ENCODE data around the gene TMBIM1.
"Not testable (repeated sequence)": the region's sequence is repeated elsewhere in the genome, so short reads cannot be mapped to it uniquely, and the experiment has no call there.

Gene TMBIM1

DNA sequence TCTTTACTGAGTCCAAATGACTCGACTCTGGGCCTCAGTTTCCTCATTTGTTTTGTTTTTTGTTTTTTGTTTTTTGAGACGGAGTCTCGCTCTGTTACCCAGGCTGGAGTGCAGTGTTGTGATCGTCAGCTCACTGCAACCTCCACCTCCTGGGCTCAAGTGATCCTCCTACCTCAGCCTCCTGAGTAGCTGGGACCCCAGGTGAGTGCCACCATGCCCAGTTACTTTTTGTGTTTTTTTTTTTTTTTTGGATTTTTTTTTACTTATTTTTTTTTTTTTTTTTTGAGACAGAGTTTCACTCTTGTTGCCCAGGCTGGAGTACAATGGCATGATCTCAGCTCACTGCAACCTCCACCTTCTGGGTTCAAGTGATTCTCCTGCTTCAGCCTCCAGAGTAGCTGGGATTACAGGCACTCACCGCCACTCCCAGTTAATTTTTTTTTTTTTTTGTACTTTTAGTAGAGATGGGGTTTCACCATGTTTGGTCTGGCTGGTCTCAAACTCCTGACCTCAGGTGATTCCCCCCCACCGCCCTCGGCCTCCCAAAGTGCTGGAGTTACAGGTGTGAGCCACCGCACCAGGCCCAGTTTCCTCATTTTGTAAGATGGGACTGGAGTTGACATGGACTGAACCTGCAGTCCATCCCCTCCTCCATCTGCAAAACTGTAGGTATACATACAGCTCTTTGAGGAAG is 18.9 kb downstream of the TMBIM1 start:
- DNase-seq (ENCODE audit: low read depth in 1 of 2, low spot score in 1 of 2): not testable (repeated sequence)

DNA sequence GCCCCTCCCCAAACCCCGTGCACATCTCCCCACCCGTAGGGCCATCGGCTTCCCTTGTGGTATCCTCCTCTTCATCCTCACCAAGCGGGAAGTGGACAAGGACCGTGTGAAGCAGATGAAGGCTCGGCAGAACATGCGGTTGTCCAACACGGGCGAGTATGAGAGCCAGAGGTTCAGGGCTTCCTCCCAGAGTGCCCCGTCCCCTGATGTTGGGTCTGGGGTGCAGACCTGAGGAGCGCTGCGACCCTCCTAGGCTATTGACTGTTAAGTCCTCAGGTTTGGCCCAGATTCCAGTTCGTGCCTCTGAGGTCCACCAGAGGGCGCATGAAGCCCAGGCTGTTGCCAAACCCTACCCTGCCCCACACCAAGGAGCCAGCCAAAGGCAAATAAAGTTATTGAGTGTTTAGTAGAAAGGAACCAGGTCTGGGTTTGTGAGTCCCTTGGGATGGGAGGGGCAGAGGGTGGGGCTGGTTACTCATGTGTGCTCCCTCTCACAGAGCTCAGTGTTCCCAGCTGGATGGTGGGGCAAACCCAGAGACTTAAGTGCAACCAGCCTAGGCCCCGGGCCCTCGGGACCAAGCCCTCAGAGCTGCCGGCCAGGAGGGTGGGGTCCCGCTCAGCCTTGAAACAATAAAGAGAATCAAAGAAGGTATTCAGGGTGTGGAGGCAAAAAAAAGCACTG is 19.6 kb downstream of the TMBIM1 start:
- DNase-seq (ENCODE audit: low read depth in 1 of 2, low spot score in 1 of 2): peak; percentile 64 to 66

DNA sequence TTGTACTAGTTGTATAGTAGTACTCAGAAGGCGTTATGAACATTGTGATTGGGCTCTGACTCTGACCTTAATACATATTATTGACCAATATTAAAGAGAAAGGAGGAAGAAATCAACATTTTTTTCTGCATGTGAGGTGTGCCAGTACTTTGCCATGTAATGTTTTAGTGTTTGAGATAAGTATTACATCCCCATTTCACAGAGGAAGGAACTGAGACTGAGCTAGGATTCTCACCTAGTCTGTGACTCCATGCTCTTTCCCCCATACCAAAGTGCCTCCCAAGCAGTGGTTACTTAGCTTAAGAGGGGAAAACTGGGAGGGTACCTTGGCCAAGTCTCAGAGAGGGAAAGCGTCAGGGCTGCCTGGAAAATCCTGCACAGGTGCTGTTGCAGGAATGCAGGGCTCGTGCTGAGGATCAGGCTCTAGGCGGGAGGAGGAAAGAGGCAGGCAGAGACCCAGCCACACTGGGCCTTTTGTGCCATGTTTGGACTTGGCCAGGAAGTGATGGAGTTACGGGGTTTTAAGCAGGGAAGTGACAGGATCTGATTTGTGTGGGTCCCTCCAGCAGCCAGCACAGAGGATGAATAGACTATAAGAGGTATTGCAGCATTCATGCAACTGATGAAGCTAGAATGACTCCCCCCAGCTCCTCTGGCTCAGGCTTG is 20.3 kb downstream of the TMBIM1 start:
- DNase-seq (ENCODE audit: low read depth in 1 of 2, low spot score in 1 of 2): no peak

DNA sequence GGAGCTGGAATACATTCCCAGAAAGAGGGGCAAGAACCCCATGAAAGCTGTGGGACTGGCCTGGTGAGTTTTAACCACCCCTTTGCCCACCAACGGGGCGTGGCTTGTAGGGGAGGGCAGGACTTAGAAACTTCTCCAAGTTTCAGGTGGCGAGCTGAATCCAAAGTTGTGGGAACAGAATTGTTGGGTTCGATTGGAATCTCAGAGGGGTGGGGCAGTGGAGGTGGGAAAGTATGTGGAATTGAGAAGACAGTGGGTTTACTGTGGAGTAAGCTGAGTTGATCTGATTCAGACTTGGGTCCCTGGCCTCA is 20.9 kb downstream of the TMBIM1 start:
- DNase-seq (ENCODE audit: low read depth in 1 of 2, low spot score in 1 of 2): no peak

DNA sequence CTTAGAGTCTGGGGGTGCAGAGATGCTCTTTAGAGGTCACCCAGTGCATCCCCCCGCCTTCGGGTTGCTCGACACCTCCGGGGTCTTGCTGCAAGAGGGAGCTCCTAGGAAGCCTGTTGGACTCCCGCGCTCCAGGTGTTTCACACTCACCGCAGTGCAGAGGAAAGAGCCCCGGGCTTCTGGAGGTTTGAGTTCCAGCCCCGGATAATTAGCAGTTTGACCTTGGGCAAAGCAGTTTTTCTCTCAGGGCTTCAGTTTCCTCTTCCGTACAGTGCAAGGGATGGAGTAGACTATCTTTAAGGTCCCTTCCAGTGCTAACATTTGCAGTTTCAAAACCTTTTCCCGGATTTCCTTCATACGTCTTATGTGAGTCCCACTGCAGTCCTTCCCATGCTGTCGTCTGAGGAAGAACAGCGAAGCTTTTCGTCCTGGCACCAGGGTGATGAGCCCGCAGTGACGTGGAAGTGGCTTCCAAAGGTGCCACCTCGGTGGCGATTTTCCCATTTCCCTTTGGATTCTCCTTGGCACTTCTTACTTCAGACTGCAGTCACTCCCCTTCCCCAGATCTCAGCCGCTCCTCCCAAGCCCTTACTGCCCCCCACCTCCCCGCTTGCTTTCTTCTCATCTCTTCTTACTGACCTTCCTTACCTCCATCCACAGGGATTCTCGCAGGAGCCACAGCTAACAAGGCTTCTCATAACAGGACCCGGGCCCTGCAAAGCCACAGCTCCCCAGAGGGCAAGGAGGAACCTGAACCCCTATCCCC is 21.4 kb downstream of the TMBIM1 start:
- no peak for DNase-seq (ENCODE audit: low read depth in 1 of 2, low spot score in 1 of 2)

DNA sequence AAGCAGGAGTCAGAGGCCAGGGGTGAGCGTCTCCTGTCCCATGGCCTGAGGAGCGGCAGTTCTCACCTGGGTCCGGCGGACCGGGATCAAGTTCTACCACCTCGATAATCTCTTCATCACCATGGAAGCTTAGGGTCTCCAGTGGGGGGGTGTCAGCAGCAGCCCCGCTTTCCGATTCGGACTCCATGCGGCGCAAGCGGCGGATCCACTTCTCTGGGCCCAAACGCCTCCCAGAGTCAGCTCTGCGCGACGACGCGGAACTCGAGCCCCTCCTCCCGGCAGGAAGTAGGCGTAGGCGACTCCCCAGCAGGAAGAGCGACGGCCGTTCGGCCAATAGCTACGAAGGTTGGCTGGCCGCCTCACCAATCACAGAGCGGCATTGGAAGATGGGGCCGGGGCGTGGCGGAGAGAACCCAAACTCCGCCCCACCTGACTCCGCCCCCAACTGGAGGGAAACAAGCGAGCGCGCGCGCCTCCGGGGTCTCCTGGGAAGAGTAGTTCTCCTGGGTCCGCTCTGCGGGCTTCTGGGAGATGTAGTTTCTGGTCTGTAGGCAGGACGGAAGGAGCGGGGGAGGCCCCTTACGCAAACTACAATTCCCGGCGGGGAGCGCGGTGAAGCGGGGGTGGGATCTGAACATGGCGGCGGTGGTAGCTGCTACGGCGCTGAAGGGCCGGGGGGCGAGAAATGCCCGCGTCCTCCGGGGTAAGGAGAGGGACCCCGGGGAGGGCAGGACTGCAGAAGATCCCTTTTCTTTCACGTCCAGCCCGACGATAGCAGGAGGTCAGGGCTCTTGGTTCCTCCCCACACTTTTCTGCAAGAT is 22.2 kb downstream of the TMBIM1 start, which contains the start of the genes AAMP and PNKD:
Gene AAMP (minus strand): TSS at position 238 of the 821 bp plus-strand sequence. CDS start 51 bp downstream, at position 187.
Gene PNKD (plus strand): TSS at position 620 of the 821 bp plus-strand sequence. CDS start 17 bp downstream, at position 637.
- peak; percentile 100 for DNase-seq (ENCODE audit: low read depth in 1 of 2, low spot score in 1 of 2)

DNA sequence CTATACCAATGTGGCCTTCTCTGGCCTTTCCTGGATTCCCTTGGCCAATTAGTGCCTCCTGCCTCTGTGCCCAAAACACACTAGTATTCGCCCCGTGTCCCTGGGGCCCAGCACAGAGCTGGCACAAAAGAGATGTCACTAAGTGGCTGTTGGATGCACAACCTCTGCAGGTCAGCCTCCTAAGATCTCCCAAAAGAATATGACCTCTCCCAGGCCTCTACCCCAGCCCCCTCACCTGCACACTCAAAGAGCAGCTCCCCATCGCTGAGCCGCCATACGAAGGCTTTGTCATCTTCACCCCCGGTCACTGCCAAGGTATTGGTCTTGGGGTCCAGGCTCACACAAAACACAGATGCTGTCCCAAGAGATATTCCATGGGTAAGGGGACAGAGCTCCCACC is 25.0 kb downstream of the TMBIM1 start:
- DNase-seq (ENCODE audit: low read depth in 1 of 2, low spot score in 1 of 2): no peak

DNA sequence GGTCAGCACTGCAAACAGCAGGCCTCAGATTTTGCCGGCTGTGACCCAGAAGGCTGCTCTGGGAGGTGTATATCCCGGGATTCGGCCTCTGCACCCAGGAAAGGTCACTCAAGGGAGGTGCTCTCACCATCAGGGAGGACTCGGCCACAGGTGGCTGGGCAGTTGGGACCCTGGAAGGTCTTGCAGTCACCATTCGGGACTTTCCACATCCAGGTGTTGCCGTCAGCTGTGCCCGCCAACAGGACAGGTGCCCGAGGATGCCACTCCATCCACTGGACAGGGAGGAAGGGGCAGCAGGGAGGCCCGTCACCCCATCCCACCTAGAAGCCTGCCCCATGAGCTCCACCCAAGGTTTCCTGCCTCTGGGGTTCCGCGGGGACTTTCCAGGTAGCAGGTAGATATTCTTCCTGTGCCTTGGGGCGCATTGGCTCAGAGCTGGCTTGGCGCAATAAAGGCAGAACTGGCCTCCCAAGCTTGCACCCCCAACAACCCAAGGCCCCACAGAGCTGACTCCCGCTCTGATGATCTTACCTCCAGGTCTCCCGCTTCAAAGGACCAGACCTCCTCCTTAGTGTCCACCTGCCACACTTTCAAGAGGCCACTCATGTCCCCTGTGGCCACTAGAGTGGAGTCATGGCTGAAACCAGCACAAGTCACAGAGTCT is 25.9 kb downstream of the TMBIM1 start:
- DNase-seq (ENCODE audit: low read depth in 1 of 2, low spot score in 1 of 2): no peak

DNA sequence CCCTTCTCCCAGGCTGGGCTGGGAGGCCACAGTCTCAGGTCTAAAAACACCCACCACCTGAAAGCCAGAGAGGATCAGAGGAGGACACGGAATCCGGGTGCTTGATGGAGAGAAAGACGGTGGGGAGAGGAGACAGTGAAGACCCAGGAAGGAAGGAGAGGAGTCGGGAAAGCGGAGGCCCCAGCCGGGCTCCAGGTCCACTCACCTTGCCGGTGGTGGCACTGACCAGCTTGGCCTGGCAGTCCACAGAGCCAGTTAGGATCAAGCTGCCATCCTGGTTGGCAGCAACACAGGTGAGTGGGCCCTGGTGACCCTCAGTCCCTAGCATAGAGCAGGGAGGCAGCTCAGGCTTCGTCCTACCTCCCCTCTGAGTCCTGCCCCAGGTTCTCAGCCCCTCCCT is 26.7 kb downstream of the TMBIM1 start:
- DNase-seq (ENCODE audit: low read depth in 1 of 2, low spot score in 1 of 2): no peak

DNA sequence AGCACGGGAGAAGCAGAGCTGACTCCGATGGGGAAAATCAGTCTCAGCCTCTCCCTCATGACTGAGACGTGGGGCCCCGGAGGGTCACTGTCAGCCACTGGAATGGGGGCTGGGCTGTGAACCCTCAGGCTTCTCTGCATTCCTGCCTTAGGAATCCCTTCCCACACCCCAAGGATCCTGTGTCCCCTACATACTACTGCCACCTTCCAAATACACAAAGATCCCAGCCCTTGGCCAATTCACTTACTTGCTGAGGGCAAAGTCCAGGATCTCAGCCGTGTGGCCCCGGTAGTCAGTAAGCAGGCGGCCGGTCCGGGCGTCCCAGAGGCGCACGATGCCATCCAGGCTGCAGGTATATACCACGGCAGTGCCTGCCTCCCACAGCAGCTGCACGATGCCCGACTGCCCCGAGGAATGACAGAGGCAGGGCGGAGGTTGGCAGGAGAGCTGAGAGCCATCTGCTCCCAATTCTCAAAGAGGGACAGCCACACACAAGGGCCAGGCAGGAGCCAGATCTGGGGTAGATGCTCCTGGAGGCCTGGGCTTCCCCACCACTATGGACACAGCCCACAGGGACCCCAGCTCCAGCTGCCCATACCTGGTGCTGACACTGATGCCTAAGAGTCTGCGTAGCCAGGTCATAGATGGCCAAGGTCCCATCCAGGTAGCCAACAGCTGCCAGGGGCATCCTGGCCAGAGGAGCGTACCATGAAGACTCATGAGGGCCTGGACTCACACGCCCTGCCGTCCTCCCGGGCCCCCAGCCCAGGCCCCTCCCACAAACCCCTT is 27.3 kb downstream of the TMBIM1 start:
- DNase-seq (ENCODE audit: low read depth in 1 of 2, low spot score in 1 of 2): no peak

DNA sequence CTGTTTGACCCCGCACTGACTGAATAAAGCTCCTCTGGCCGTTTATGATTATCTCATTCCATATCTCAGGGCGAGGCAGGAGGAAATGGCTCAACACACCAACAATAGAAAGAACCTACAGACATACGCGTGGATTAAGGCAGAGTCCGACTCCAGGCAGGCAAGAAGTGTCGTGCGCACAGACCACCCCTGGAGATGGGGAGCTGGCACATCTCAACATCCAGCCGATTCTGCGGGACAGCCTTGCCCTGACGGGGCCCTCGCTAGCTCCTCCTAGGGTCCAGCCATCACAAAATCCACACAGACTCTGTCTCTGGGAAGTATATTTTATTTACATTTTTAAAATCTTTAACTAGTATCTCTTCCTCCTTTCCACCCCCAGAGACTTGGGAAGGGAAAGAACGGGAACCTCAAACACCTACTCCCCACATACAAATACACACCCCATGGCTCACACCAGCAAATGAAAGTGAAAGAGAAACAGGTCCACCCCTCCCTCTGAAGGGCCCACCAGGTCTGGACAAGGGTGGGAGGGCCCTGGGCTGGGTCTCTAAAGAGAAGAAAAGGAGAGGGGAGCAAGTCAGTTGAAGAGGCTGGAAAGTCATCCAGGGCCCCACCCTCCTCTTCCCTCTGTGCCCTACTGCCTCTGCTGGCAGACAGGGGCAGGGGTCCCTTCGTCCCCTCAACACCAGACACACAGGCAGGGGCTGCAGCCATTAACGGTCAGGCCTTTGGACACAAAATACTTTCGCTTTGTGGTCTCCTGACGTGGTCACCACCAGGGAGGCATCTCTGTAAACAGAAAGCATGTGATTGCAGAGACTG is 28.3 kb downstream of the TMBIM1 start:
- DNase-seq (ENCODE audit: low read depth in 1 of 2, low spot score in 1 of 2): no peak

DNA sequence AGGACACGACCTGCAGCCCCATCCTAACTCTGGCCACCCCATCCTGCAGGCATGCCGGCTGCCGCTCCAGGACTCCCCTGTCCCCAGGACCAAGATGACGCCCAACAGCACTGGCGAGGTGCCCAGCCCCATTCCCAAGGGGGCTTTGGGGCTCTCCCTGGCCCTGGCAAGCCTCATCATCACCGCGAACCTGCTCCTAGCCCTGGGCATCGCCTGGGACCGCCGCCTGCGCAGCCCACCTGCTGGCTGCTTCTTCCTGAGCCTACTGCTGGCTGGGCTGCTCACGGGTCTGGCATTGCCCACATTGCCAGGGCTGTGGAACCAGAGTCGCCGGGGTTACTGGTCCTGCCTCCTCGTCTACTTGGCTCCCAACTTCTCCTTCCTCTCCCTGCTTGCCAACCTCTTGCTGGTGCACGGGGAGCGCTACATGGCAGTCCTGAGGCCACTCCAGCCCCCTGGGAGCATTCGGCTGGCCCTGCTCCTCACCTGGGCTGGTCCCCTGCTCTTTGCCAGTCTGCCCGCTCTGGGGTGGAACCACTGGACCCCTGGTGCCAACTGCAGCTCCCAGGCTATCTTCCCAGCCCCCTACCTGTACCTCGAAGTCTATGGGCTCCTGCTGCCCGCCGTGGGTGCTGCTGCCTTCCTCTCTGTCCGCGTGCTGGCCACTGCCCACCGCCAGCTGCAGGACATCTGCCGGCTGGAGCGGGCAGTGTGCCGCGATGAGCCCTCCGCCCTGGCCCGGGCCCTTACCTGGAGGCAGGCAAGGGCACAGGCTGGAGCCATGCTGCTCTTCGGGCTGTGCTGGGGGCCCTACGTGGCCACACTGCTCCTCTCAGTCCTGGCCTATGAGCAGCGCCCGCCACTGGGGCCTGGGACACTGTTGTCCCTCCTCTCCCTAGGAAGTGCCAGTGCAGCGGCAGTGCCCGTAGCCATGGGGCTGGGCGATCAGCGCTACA is 29.4 kb downstream of the TMBIM1 start:
- no peak for DNase-seq (ENCODE audit: low read depth in 1 of 2, low spot score in 1 of 2)

DNA sequence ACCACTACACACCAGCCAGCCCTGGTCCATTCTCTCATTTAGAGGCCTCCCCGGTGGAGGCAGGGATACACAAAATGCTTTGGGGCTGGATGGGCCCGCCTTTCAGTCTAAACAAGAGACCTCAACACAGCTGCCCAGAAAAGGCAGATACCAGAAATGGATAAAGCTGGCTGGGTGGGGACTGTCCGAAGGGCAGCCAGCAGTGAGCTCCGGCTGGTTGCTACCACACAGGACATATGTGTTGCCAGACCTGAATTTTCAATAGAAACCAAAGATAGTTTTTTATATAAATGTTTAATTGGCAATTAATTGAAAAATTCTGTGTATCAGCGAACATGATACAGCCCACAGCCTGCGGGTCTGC is 30.1 kb downstream of the TMBIM1 start:
- no peak for DNase-seq (ENCODE audit: low read depth in 1 of 2, low spot score in 1 of 2)

DNA sequence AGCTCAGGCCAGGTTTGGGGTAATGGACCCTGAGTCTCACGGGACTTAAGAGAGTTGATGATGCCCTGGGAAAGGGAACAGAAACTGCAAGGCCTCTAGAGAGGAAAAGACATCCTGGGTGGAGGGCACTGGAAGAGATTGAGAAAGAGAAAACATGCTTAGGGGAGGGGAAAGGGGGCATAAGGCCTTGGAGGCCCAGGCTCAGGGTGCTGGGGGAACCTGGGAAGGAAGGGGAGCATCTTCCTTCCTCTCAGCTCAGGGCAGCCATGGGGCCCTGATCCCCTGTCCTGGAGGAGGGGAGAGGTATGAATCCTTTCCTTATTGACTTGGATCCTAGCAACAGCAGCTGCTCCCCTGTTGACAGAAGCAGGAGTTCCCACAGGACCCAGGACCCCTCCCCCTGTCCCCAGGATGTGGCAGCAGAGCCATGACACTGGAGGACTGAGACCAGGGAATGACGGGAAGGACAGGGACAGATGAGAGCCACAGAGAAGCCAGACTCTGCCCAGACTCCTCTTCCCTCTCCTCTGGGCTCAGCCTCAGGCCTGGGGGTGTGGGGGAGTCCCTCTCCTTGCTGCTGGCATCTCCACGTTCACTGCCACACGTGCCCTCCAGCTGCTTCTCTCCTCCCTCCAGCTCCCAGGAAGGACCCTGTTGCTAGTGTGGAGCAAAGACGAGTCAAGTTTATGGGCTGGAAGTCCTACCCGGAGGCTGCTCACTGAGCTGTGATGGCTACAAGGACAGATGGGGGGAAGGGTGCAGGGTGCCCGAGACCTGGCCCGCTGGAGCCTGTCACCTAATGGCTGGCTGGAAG is 30.7 kb downstream of the TMBIM1 start:
- DNase-seq (ENCODE audit: low read depth in 1 of 2, low spot score in 1 of 2): no peak

DNA sequence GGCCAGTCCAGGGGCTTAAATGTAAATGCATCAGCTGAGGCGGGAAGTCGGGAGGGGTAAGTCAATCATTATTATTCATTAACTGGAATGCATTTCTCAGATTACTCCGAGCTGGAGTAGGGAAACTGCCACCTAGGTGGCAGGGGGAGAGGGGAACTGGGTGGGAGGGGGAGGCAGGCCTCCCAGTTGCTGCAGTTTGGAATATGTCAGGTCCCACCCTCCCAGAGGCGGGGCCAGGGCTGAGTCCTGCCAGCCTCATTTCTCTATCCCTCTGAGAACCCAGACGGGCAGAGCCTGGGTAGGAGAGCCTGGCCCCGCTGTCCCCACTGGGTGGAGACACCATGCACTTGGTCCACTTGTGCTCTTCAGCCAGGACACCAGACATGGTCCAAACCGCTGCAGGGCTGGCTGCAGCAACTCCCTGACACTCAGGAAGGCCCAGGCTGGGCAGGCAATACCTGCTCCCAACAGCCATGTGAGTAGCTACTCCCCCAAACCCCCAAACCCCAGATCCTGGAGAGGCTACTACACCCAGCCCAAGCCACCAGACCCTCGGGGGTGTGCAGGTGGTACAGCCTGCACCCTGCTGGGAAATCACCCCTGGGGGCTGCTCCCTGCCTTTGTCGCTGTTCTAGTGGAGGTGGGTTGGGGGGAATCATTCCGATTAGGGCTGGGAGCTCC is 31.4 kb downstream of the TMBIM1 start, which contains the start of gene GPBAR1:
Gene GPBAR1 (plus strand): TSS at position 274 of the 681 bp plus-strand sequence. CDS start 1,710 bp downstream, outside the sequence.
- no peak for DNase-seq (ENCODE audit: low read depth in 1 of 2, low spot score in 1 of 2)

DNA sequence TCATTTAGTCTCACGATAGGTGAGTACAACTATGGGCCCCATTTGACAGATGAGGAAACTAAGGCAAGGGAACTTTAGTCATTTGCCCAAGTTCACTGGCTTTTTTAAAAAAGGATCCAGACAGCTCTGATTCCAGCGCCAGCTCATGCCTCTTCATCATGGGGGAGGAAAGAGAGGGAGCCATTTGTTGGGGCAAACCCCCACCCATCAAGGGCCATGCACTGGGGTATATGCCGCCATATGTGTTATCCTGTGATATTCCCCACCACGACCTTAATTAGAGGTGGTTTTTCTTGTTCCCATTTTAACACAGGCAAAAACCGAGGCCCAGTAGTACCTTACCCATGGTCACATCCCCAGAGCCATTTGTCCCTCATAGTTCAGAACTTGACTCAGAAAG is 32.1 kb downstream of the TMBIM1 start:
- DNase-seq (ENCODE audit: low read depth in 1 of 2, low spot score in 1 of 2): no peak
